Progenitor cell of endocrine pancreas (in vitro differentiated cells): ENCODE measurements around the gene DNM3. TPM values are rescaled to one million over a fixed set of nuclear protein-coding genes. Genes with fewer than 3 reads are reported as not detected.

Experiments
- DNase-seq: peaks from one replicate; pipeline ENCODE4 v3.0.0; 2021; ENCODE audit warnings: low spot score; ENCODE audit not compliant: unreplicated experiment
- H3K27ac Mint-ChIP-seq: 2 replicates; pipeline ENCODE4 v1.8.0; 2021; ENCODE audit warnings: mild to moderate bottlenecking, moderate library complexity, mixed read lengths
- H3K27me3 Mint-ChIP-seq: 2 replicates; pipeline ENCODE4 v1.8.0; 2021; ENCODE audit warnings: mixed read lengths
- H3K36me3 Mint-ChIP-seq: 2 replicates; pipeline ENCODE4 v1.8.0; 2022; ENCODE audit warnings: mixed read lengths; ENCODE audit not compliant: insufficient read depth
- H3K4me1 Mint-ChIP-seq: 2 replicates; pipeline ENCODE4 v1.8.0; 2021; ENCODE audit warnings: low read depth, mixed read lengths
- H3K4me3 Mint-ChIP-seq: 2 replicates; pipeline ENCODE4 v1.8.0; 2021; ENCODE audit warnings: low read depth, mild to moderate bottlenecking, moderate library complexity, mixed read lengths
- H3K9me3 Mint-ChIP-seq: 2 replicates; pipeline ENCODE4 v1.8.0; 2021; ENCODE audit warnings: low read depth, mixed read lengths
- total RNA-seq: library from RNA; stranded (reverse); gene quantifications from 2 replicates; pipeline ENCODE4 v1.2.1, GENCODE V29; 2021
- TF ChIP-seq, protein P1 (sequence below): fragments of 200-600 bp; sonication (generic); IDR thresholded peaks from one replicate; pipeline ENCODE4 v1.5.0; 2021; ENCODE audit warnings: antibody characterized with exemption, mild to moderate bottlenecking; ENCODE audit not compliant: unreplicated experiment

DNM3 gene
- total RNA-seq, 1 donor from 2014 or later: 0.48 TPM

DNA sequence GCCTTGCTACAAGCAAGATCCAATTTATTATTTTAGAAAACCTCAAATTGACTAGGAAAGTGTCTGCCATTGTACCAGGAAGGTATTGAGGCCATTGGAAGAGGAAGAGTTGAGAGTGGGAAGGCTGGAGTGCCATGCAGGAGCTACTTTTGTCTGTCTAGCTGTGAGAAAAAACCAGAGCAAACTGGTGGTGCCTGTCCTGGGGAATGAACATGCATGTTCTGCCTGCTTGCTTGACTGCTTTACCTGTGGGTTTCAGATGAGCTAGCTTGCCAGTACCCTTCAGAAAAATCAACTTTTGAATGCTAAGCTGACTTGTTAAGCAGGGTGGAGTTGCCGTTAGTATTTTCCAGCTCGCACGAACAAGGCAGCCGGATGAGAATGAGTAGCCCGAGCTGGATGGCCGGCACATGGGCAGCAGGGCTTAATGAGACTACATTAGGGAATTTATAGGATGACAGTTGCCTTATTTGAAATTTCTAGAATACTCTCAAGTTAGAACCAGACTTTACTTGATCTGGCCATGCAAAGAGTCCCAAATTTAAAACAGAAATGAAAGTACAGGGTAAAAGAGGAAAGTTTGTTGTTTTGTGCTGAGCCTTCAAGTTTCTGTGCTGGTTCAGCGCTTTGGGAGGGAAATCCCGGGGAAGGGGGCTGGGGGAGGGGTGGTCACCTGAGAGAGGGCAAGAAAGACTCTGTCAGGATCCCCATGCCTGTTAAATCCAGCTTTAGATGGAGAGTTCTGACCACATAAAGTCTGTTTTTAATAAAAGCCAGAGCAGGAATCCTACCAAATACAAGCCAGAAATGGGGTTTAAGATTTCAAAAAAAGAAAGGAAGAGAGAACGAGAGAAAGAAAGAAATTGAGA, 549.6 kb downstream of the DNM3 start:
- Mint-ChIP-seq H3K36me3 (peaks cover 5% of the 10 kb centered on the region), H3K27ac (peak overlapping the region; percentile 42), H3K27me3 (no peaks in the 10 kb centered on the region), H3K4me1 (peaks cover 29% of the 10 kb centered on the region), H3K4me3 (no peak overlapping the region), H3K9me3 (no peaks in the 10 kb centered on the region)
- TF ChIP-seq, protein P1, sequence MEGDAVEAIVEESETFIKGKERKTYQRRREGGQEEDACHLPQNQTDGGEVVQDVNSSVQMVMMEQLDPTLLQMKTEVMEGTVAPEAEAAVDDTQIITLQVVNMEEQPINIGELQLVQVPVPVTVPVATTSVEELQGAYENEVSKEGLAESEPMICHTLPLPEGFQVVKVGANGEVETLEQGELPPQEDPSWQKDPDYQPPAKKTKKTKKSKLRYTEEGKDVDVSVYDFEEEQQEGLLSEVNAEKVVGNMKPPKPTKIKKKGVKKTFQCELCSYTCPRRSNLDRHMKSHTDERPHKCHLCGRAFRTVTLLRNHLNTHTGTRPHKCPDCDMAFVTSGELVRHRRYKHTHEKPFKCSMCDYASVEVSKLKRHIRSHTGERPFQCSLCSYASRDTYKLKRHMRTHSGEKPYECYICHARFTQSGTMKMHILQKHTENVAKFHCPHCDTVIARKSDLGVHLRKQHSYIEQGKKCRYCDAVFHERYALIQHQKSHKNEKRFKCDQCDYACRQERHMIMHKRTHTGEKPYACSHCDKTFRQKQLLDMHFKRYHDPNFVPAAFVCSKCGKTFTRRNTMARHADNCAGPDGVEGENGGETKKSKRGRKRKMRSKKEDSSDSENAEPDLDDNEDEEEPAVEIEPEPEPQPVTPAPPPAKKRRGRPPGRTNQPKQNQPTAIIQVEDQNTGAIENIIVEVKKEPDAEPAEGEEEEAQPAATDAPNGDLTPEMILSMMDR: no peak
- DNase-seq: no peak

GRCh38 chr1:172391976-172392375, 550.7 kb downstream of the DNM3 start:
- H3K36me3 Mint-ChIP-seq: peaks cover 5% of the 10 kb centered on the region
- no peaks in the 10 kb centered on the region for H3K9me3 Mint-ChIP-seq
- no peak overlapping the region for H3K27ac Mint-ChIP-seq
- no peak for DNase-seq
- H3K4me3 Mint-ChIP-seq: no peak overlapping the region
- TF ChIP-seq, protein P1: no peak
- peaks cover 29% of the 10 kb centered on the region for H3K4me1 Mint-ChIP-seq
- H3K27me3 Mint-ChIP-seq: no peaks in the 10 kb centered on the region

DNA sequence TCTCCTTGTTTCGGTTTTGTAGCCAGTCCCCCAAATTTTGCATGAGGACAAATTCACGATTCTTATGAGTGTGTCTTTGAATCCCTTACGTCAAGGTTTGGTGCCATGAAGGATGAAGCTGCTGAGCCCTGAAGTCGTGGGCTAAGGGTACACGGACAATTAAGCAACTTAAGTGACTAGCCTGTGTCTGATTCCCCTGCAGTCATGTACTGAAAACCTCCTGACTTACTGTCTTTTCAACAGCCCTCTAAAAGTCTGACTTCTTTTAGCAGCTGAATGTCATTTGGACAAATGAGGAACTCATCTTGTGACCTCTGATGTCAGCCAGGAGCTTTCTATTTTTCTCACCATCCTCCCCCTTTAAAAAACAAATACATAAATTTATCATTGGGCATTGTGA, 552.1 kb downstream of the DNM3 start:
- Mint-ChIP-seq H3K4me3 (no peak overlapping the region), H3K27me3 (no peaks in the 10 kb centered on the region), H3K27ac (no peak overlapping the region), H3K36me3 (peaks cover 3% of the 10 kb centered on the region), H3K9me3 (no peaks in the 10 kb centered on the region), H3K4me1 (peaks cover 29% of the 10 kb centered on the region)
- DNase-seq: no peak
- TF ChIP-seq, protein P1: no peak

- H3K9me3 Mint-ChIP-seq: no peaks in the 10 kb centered on the region
- no peaks in the 10 kb centered on the region for H3K27me3 Mint-ChIP-seq
- H3K4me1 Mint-ChIP-seq: peaks cover 36% of the 10 kb centered on the region
- no peak overlapping the region for H3K4me3 Mint-ChIP-seq
- peak overlapping the region; percentile 60 for H3K27ac Mint-ChIP-seq
- DNase-seq: no peak
- H3K36me3 Mint-ChIP-seq: peaks cover 2% of the 10 kb centered on the region
- TF ChIP-seq, protein P1: no peak
Observed at GRCh38 chr1:172394141-172394751, 552.9 kb downstream of the DNM3 start.

GRCh38 chr1:172394811-172395210, 553.5 kb downstream of the DNM3 start:
- peaks cover 39% of the 10 kb centered on the region for H3K4me1 Mint-ChIP-seq
- no peaks in the 10 kb centered on the region for H3K9me3 Mint-ChIP-seq
- H3K4me3 Mint-ChIP-seq: no peak overlapping the region
- peak overlapping the region; percentile 60 for H3K27ac Mint-ChIP-seq
- no peak for DNase-seq
- TF ChIP-seq, protein P1: no peak
- no peaks in the 10 kb centered on the region for H3K27me3 Mint-ChIP-seq
- H3K36me3 Mint-ChIP-seq: peaks cover 2% of the 10 kb centered on the region
